ENCODE data around the gene CERS5. TPM values are rescaled to one million over a fixed set of nuclear protein-coding genes. Genes with fewer than 3 reads are reported as not detected.

Gene CERS5
- total RNA-seq, 1 donor from 2014 or later = 33.2 TPM

DNA sequence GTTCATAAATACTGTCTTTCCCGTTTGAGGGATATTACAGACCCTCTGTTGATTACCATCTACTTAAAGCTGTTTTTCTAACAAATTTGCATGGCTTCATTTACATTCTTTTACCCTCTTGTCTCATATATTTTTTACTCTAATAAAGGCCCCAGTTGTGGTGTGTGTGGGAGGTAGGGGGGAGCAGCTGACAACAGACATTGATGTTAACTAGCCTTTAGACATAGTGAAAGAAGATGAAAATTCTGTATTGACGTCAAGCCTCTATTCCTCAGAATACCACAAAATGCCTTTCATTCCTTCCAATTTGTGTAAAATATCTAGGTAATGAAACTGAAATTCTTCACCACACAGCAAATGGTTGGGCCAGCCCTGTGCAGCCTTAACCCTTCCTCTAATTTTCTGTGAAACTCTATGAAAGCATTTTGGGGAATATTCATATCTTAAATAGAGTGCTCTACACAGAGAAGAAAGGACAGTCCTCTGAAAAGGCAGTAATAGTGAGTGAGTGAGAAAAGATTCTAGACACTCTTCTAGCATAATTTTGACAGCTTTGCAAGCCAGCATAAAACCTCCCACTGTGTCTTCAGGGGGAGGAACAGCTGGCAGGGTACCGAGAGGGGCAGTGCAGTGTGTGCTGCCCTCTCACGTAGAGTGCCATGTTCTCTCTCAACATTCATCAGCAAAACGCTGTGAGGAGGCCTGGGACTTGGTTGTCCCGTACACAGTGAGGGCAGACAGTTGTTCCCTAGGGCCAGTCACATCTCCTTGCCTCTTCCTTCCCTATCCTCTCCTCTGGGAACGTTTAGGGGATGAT is 20.1 kb upstream of the CERS5 start:
- no peak overlapping the region for H3K4me3 ChIP-seq
- no peaks in the 10 kb centered on the region for H3K27me3 ChIP-seq
- no peak for ATAC-seq
- H3K27ac ChIP-seq = no peak overlapping the region
- H3K9me3 ChIP-seq = no peaks in the 10 kb centered on the region
- peaks cover 39% of the 10 kb centered on the region for H3K36me3 ChIP-seq
- intact Hi-C loops (cut with DNase I) = no loop called here
- H3K4me1 ChIP-seq = peaks cover 12% of the 10 kb centered on the region
- no peak for DNase-seq
- no peak for TF ChIP-seq CTCF (IDR thresholded peaks at IDR 0.05)

DNA sequence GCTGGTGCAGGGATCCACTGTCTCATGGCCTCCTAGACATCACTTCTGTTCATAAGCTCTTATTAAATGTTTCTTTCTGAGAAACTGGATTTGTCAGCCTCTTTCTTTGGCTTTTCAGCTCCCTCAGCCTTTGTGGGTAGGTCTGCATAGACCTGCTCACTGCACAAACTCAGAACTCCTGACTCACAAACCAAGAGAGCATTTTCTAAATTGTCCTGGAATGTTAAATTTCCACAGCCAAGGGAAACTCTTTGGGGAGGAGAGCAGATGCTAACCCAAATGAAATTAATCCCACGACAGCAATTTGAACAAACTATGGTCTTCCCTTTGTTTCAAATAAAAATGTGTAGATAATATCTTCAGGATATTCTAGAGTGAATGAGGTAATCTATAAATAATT is 19.5 kb upstream of the CERS5 start:
- Histone ChIP-seq H3K36me3 (peaks cover 37% of the 10 kb centered on the region), H3K4me3 (no peak overlapping the region), H3K4me1 (peaks cover 12% of the 10 kb centered on the region), H3K9me3 (no peaks in the 10 kb centered on the region), H3K27ac (no peak overlapping the region), H3K27me3 (no peaks in the 10 kb centered on the region)
- intact Hi-C loops (cut with DNase I) = no loop called here
- TF ChIP-seq CTCF (IDR thresholded peaks at IDR 0.05) = no peak
- no peak for DNase-seq
- ATAC-seq = no peak

DNA sequence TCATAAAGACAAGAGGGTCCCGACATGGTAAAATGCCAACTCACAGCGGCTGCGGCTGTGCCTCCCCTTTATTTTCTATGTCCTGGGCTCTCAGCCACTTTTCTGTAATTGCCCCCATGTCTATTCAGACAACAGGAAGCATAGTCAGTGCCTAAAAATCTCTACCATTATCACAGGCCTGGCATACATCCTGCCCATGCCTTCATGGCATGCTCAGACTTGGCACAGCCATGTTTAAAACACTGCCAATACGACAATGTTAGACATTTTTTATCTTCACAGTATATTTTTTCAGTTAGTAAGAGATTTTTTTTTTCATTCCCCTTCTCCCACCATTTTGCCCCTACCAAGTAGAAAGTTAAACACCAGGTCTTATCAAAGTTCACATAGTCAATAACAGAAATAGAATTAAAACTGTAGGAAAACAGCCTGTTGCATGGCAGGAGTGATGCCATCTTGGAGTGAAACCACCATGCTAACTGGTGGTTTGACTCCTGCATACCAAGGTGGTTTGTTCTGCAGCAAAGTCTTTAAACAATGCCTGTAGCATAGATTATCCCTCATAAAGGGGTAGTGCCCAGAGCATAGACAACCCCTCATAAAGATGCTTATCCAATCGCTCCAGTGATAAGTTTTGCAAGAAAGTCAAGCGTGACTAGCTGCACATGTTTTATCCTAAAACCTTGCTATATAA is 18.9 kb upstream of the CERS5 start:
- no peak for DNase-seq
- intact Hi-C loops (cut with DNase I) = no loop called here
- Histone ChIP-seq H3K27me3 (no peaks in the 10 kb centered on the region), H3K36me3 (peaks cover 37% of the 10 kb centered on the region), H3K4me3 (no peak overlapping the region), H3K27ac (no peak overlapping the region), H3K4me1 (peaks cover 12% of the 10 kb centered on the region), H3K9me3 (no peaks in the 10 kb centered on the region)
- no peak for TF ChIP-seq CTCF (IDR thresholded peaks at IDR 0.05)
- no peak for ATAC-seq

GRCh38 chr12:50185301-50185895 is 18.2 kb upstream of the CERS5 start:
- Histone ChIP-seq H3K4me3 (no peak overlapping the region), H3K4me1 (peaks cover 12% of the 10 kb centered on the region), H3K27me3 (no peaks in the 10 kb centered on the region), H3K9me3 (no peaks in the 10 kb centered on the region), H3K27ac (no peak overlapping the region), H3K36me3 (peaks cover 39% of the 10 kb centered on the region)
- ATAC-seq (no peak), DNase-seq (no peak)
- no peak for TF ChIP-seq CTCF (IDR thresholded peaks at IDR 0.05)
- intact Hi-C loops (cut with DNase I) = no loop called here

- no peak overlapping the region for H3K27ac ChIP-seq
- H3K4me3 ChIP-seq = no peak overlapping the region
- peaks cover 12% of the 10 kb centered on the region for H3K4me1 ChIP-seq
- no peak for ATAC-seq
- peaks cover 49% of the 10 kb centered on the region for H3K36me3 ChIP-seq
- no peak for TF ChIP-seq CTCF (IDR thresholded peaks at IDR 0.05)
- intact Hi-C loops (cut with DNase I) = no loop called here
- DNase-seq = no peak
- H3K27me3 ChIP-seq = no peaks in the 10 kb centered on the region
- H3K9me3 ChIP-seq = no peaks in the 10 kb centered on the region
These were observed 17.1 kb upstream of the CERS5 start for GRCh38 chr12:50184261-50184660.
